Hematopoietic multipotent progenitor cell treated with erythropoietin and hydrocortisone succinate and interleukin-3 and kit ligand, for 4 days (in vitro differentiated cells): ENCODE measurements around the gene TGFBRAP1.
"Not testable (repeated sequence)": the region's sequence is repeated elsewhere in the genome, so short reads cannot be mapped to it uniquely, and the experiment has no call there.

Source experiments
- DNase-seq: peaks from one replicate; pipeline ENCODE4 v3.0.0-alpha.2; 2015

TGFBRAP1 gene

GRCh38 chr2:105271393-105272045 is 58.0 kb downstream of the TGFBRAP1 start:
- DNase-seq, result no peak

GRCh38 chr2:105269426-105269825 is 60.1 kb downstream of the TGFBRAP1 start:
- no peak for DNase-seq

- no peak for DNase-seq
These were observed 66.9 kb downstream of the TGFBRAP1 start for GRCh38 chr2:105262651-105263091.

GRCh38 chr2:105261061-105261460 is 68.5 kb downstream of the TGFBRAP1 start:
- DNase-seq, result no peak

- no peak for DNase-seq
These were observed 70.6 kb downstream of the TGFBRAP1 start for GRCh38 chr2:105258835-105259350.

GRCh38 chr2:105257981-105258380 is 71.6 kb downstream of the TGFBRAP1 start:
- no peak for DNase-seq

GRCh38 chr2:105256431-105257047 is 73.0 kb downstream of the TGFBRAP1 start:
- DNase-seq, result no peak

GRCh38 chr2:105255979-105256378 is 73.6 kb downstream of the TGFBRAP1 start:
- no peak for DNase-seq

GRCh38 chr2:105254531-105255210 is 74.9 kb downstream of the TGFBRAP1 start:
- no peak for DNase-seq

GRCh38 chr2:105252271-105252670 is 77.3 kb downstream of the TGFBRAP1 start:
- DNase-seq, result no peak

- DNase-seq, result not testable (repeated sequence)
These were observed 78.4 kb downstream of the TGFBRAP1 start for GRCh38 chr2:105251016-105251648.

GRCh38 chr2:105249891-105250290 is 79.6 kb downstream of the TGFBRAP1 start:
- DNase-seq, result no peak

GRCh38 chr2:105249181-105249580 is 80.4 kb downstream of the TGFBRAP1 start:
- no peak for DNase-seq

GRCh38 chr2:105248316-105249070 is 81.0 kb downstream of the TGFBRAP1 start:
- DNase-seq, result no peak

GRCh38 chr2:105244451-105244850 is 85.1 kb downstream of the TGFBRAP1 start:
- DNase-seq, result peak; percentile 56

GRCh38 chr2:105243961-105244360 is 85.6 kb downstream of the TGFBRAP1 start:
- DNase-seq, result peak; percentile 27

GRCh38 chr2:105242286-105242993 is 87.1 kb downstream of the TGFBRAP1 start:
- no peak for DNase-seq

GRCh38 chr2:105241443-105241842 is 88.1 kb downstream of the TGFBRAP1 start, which contains the start of gene GPR45:
TSS of gene GPR45 (plus strand) at chr2:105241743. CDS start at chr2:105241859, 116 bp downstream.
- no peak for DNase-seq

- DNase-seq, result no peak
These were observed 89.6 kb downstream of the TGFBRAP1 start for GRCh38 chr2:105239924-105240323.

- DNase-seq, result no peak
These were observed 90.8 kb downstream of the TGFBRAP1 start for GRCh38 chr2:105238664-105239240.

GRCh38 chr2:105237045-105237765 is 92.3 kb downstream of the TGFBRAP1 start:
- DNase-seq, result peak; percentile 29
